Stimulated activated CD8-positive, alpha-beta memory T cell treated with anti-CD3 and anti-CD28 coated beads, Interleukin-2, amount 100 ng/mL, for 48 hours (primary cell): ENCODE results near the gene THADA.

ENCODE experiments used
- DNase-seq, 2 donors: peaks; one replicate each; pipeline ENCODE4 v3.0.0-alpha.2; 2020; ENCODE audit warnings: low read depth in 2 of 2

Gene THADA

GRCh38 chr2:43225093-43225787 is 370.6 kb downstream of the THADA start:
- peak; percentile 49 to 55 for DNase-seq

- DNase-seq = peak in 1 of 2 donors; percentile 35
Measured at GRCh38 chr2:43224571-43225092, 371.2 kb downstream of the THADA start.

GRCh38 chr2:43224131-43224570 is 371.7 kb downstream of the THADA start:
- DNase-seq = peak; percentile 58 to 65

GRCh38 chr2:43223521-43224001 is 372.3 kb downstream of the THADA start:
- no peak for DNase-seq

GRCh38 chr2:43222475-43223309 is 373.1 kb downstream of the THADA start:
- no peak for DNase-seq

GRCh38 chr2:43221763-43222474 is 373.9 kb downstream of the THADA start:
- peak in 1 of 2 donors; percentile 61 for DNase-seq

- no peak for DNase-seq
Measured at GRCh38 chr2:43221124-43221762, 374.6 kb downstream of the THADA start.

GRCh38 chr2:43220760-43221123 is 375.1 kb downstream of the THADA start:
- DNase-seq = no peak

GRCh38 chr2:43220229-43220751 is 375.5 kb downstream of the THADA start:
- no peak for DNase-seq

GRCh38 chr2:43219383-43220228 is 376.2 kb downstream of the THADA start:
- peak; percentile 65 to 68 for DNase-seq

GRCh38 chr2:43218702-43219382 is 377.0 kb downstream of the THADA start:
- DNase-seq = peak in 1 of 2 donors; percentile 41

- no peak for DNase-seq
Measured at GRCh38 chr2:43218155-43218701, 377.6 kb downstream of the THADA start.

GRCh38 chr2:43217228-43218154 is 378.3 kb downstream of the THADA start:
- no peak for DNase-seq

GRCh38 chr2:43216629-43217028 is 379.2 kb downstream of the THADA start:
- no peak for DNase-seq

GRCh38 chr2:43215673-43216255 is 380.1 kb downstream of the THADA start:
- no peak for DNase-seq

- DNase-seq = no peak
Measured at GRCh38 chr2:43214253-43214652, 381.6 kb downstream of the THADA start.

- DNase-seq = no peak
Measured at GRCh38 chr2:43212931-43213330, 382.9 kb downstream of the THADA start.
